ENCODE results near the gene DAAM1. TPM values are rescaled to one million over a fixed set of nuclear protein-coding genes. Genes with fewer than 3 reads are reported as not detected.

Gene DAAM1
- total RNA-seq: 5.9 TPM

- peak; percentile 84 to 99 (median 98) for DNase-seq (ENCODE audit: low read depth in 2 of 3, low spot score in 2 of 3)
These were observed at the start of gene DAAM1 for GRCh38 chr14:59188461-59189090. Gene DAAM1, plus strand, starts transcription at chr14:59188667. Its CDS starts 74,811 bp downstream, at chr14:59263478.

GRCh38 chr14:59139324-59139723 is 49.1 kb upstream of the DAAM1 start:
- DNase-seq (ENCODE audit: low read depth in 2 of 3, low spot score in 2 of 3): no peak

GRCh38 chr14:59140106-59140843 is 48.2 kb upstream of the DAAM1 start:
- DNase-seq (ENCODE audit: low read depth in 2 of 3, low spot score in 2 of 3): no peak

- DNase-seq (ENCODE audit: low read depth in 2 of 3, low spot score in 2 of 3): no peak
These were observed 42.0 kb upstream of the DAAM1 start for GRCh38 chr14:59146484-59146883.

- no peak for DNase-seq (ENCODE audit: low read depth in 2 of 3, low spot score in 2 of 3)
These were observed 41.5 kb upstream of the DAAM1 start for GRCh38 chr14:59147007-59147406.

GRCh38 chr14:59148334-59148900 is 40.0 kb upstream of the DAAM1 start:
- no peak for DNase-seq (ENCODE audit: low read depth in 2 of 3, low spot score in 2 of 3)

- no peak for DNase-seq (ENCODE audit: low read depth in 2 of 3, low spot score in 2 of 3)
These were observed 37.5 kb upstream of the DAAM1 start for GRCh38 chr14:59150990-59151389.

- DNase-seq (ENCODE audit: low read depth in 2 of 3, low spot score in 2 of 3): no peak
These were observed 34.1 kb upstream of the DAAM1 start for GRCh38 chr14:59154373-59154772.

GRCh38 chr14:59155886-59156285 is 32.6 kb upstream of the DAAM1 start:
- no peak for DNase-seq (ENCODE audit: low read depth in 2 of 3, low spot score in 2 of 3)

- DNase-seq (ENCODE audit: low read depth in 2 of 3, low spot score in 2 of 3): no peak
These were observed 29.3 kb upstream of the DAAM1 start for GRCh38 chr14:59159169-59159568.

GRCh38 chr14:59160506-59160905 is 28.0 kb upstream of the DAAM1 start:
- DNase-seq (ENCODE audit: low read depth in 2 of 3, low spot score in 2 of 3): no peak

GRCh38 chr14:59161561-59162175 is 26.8 kb upstream of the DAAM1 start:
- DNase-seq (ENCODE audit: low read depth in 2 of 3, low spot score in 2 of 3): peak in 2 of 3 donors; percentile 47 to 75

- DNase-seq (ENCODE audit: low read depth in 2 of 3, low spot score in 2 of 3): no peak
These were observed 22.2 kb upstream of the DAAM1 start for GRCh38 chr14:59166258-59166657.

- no peak for DNase-seq (ENCODE audit: low read depth in 2 of 3, low spot score in 2 of 3)
These were observed 13.1 kb upstream of the DAAM1 start for GRCh38 chr14:59175404-59175803.

- no peak for DNase-seq (ENCODE audit: low read depth in 2 of 3, low spot score in 2 of 3)
These were observed 11.7 kb upstream of the DAAM1 start for GRCh38 chr14:59176765-59177164.

GRCh38 chr14:59177262-59177661 is 11.2 kb upstream of the DAAM1 start:
- no peak for DNase-seq (ENCODE audit: low read depth in 2 of 3, low spot score in 2 of 3)

- DNase-seq (ENCODE audit: low read depth in 2 of 3, low spot score in 2 of 3): no peak
These were observed 6.7 kb upstream of the DAAM1 start for GRCh38 chr14:59181791-59182190.

- no peak for DNase-seq (ENCODE audit: low read depth in 2 of 3, low spot score in 2 of 3)
These were observed 5.8 kb upstream of the DAAM1 start for GRCh38 chr14:59182641-59183040.

GRCh38 chr14:59183150-59183549 is 5.3 kb upstream of the DAAM1 start:
- no peak for DNase-seq (ENCODE audit: low read depth in 2 of 3, low spot score in 2 of 3)

GRCh38 chr14:59184396-59184795 is 4.1 kb upstream of the DAAM1 start:
- DNase-seq (ENCODE audit: low read depth in 2 of 3, low spot score in 2 of 3): no peak

GRCh38 chr14:59185676-59186075 is 2.8 kb upstream of the DAAM1 start:
- no peak for DNase-seq (ENCODE audit: low read depth in 2 of 3, low spot score in 2 of 3)

- DNase-seq (ENCODE audit: low read depth in 2 of 3, low spot score in 2 of 3): no peak
These were observed 2.2 kb upstream of the DAAM1 start for GRCh38 chr14:59186306-59186705.
